Kidney epithelial cell (primary cell): ENCODE results near the gene UTF1. TPM values are rescaled to one million over a fixed set of nuclear protein-coding genes. Genes with fewer than 3 reads are reported as not detected.

Experiments used
- DNase-seq: peaks from one replicate; pipeline ENCODE4 v3.0.0-alpha.2; 2010; ENCODE audit warnings: low read depth
- H3K27me3 ChIP-seq: 2 replicates; pipeline ENCODE4 v1.6.0; 2011; ENCODE audit warnings: low read length; ENCODE audit not compliant: control insufficient read depth, insufficient read depth
- H3K36me3 ChIP-seq: 2 replicates; pipeline ENCODE4 v1.5.1; 2011; ENCODE audit warnings: low read length; ENCODE audit not compliant: control insufficient read depth, insufficient read depth
- H3K4me3 ChIP-seq: 2 replicates; pipeline ENCODE4 v1.5.1; 2011; ENCODE audit warnings: low read depth, mild to moderate bottlenecking, control low read depth, low read length
- CTCF ChIP-seq: IDR thresholded peaks from 2 replicates; pipeline ENCODE4 v1.5.1; 2011; ENCODE audit warnings: mild to moderate bottlenecking, moderate library complexity, low read length, control low read depth, inconsistent platforms; ENCODE audit not compliant: insufficient read depth, poor library complexity, severe bottlenecking
- total RNA-seq: library from RNA; depleted of rRNA; stranded (reverse); fragments of >200 nt; gene quantifications from 2 replicates; pipeline ENCODE4 v1.2.3, GENCODE V29; 2015

Gene UTF1
- total RNA-seq, 1 donor from 2014 or later = not detected

- H3K27me3 ChIP-seq = peaks cover 84% of the 10 kb centered on the region
- no peak for DNase-seq
- TF ChIP-seq CTCF = no peak
- H3K36me3 ChIP-seq = no peaks in the 10 kb centered on the region
- no peak overlapping the region for H3K4me3 ChIP-seq
Measured at GRCh38 chr10:133237241-133237587, 7.2 kb downstream of the UTF1 start.

- no peak within 1 kb of the TSS for H3K4me3 ChIP-seq
- DNase-seq = no peak
- no peak for TF ChIP-seq CTCF
Measured at GRCh38 chr10:133237588-133238465, 7.8 kb downstream of the UTF1 start, which contains the start of gene VENTX. VENTX (plus strand) TSS chr10:133237855; CDS start chr10:133237915, 60 bp downstream.

GRCh38 chr10:133238466-133238804 is 8.4 kb downstream of the UTF1 start:
- H3K4me3 ChIP-seq = no peak overlapping the region
- TF ChIP-seq CTCF = no peak
- peaks cover 82% of the 10 kb centered on the region for H3K27me3 ChIP-seq
- no peaks in the 10 kb centered on the region for H3K36me3 ChIP-seq
- DNase-seq = no peak

More at GRCh38 chr10:133237588-133238465, 7.8 kb downstream of the UTF1 start, which contains the start of gene VENTX:
- Histone ChIP-seq H3K27me3 (peaks cover 83% of the 10 kb centered on the region), H3K36me3 (no peaks in the 10 kb centered on the region)

- Histone ChIP-seq H3K36me3 (no peaks in the 10 kb centered on the region), H3K27me3 (peaks cover 86% of the 10 kb centered on the region), H3K4me3 (no peak overlapping the region)
- no peak for TF ChIP-seq CTCF
- DNase-seq = no peak
Measured at GRCh38 chr10:133239990-133240389, 10.0 kb downstream of the UTF1 start.

- Histone ChIP-seq H3K4me3 (no peak overlapping the region), H3K27me3 (peaks cover 80% of the 10 kb centered on the region), H3K36me3 (no peaks in the 10 kb centered on the region)
- TF ChIP-seq CTCF = no peak
- DNase-seq = no peak
Measured at GRCh38 chr10:133241501-133242205, 11.6 kb downstream of the UTF1 start.
